Osteoblast (primary cell): Measurements from ENCODE around the gene UBAP2. TPM values are rescaled to one million over a fixed set of nuclear protein-coding genes. Genes with fewer than 3 reads are reported as not detected.
"Not testable (repeated sequence)": the region's sequence is repeated elsewhere in the genome, so short reads cannot be mapped to it uniquely, and the experiment has no call there.

Experiments
- DNase-seq: peaks from one replicate; pipeline ENCODE4 v3.0.0; 2011; ENCODE audit warnings: low spot score, mixed read lengths; ENCODE audit not compliant: insufficient read length; ENCODE audit errors: missing footprints
- H2AFZ ChIP-seq: 2 replicates; pipeline ENCODE4 v1.6.0; 2011; ENCODE audit warnings: mild to moderate bottlenecking, low read length
- H3K27ac ChIP-seq: 2 replicates; pipeline ENCODE4 v1.5.1; 2011; ENCODE audit warnings: mild to moderate bottlenecking, low read depth, low read length, moderate library complexity
- H3K27me3 ChIP-seq: 2 replicates; pipeline ENCODE4 v1.6.0; 2012; ENCODE audit warnings: mild to moderate bottlenecking, control low read depth, inconsistent platforms, low read length, moderate library complexity; ENCODE audit not compliant: insufficient read depth
- H3K36me3 ChIP-seq: 2 replicates; pipeline ENCODE4 v1.5.1; 2011; ENCODE audit warnings: mild to moderate bottlenecking, low read length, control low read depth, moderate library complexity; ENCODE audit not compliant: insufficient read depth
- H3K4me1 ChIP-seq: 2 replicates; pipeline ENCODE4 v1.5.1; 2011; ENCODE audit warnings: mild to moderate bottlenecking, low read length, control low read depth, moderate library complexity; ENCODE audit not compliant: insufficient read depth
- H3K4me2 ChIP-seq: 2 replicates; pipeline ENCODE4 v1.6.0; 2011; ENCODE audit warnings: mild to moderate bottlenecking, low read length; ENCODE audit not compliant: insufficient read depth
- H3K4me3 ChIP-seq: fragments of 200-600 bp; sonication (generic); 3 replicates; pipeline ENCODE4 v1.5.1; 2012; ENCODE audit warnings: mild to moderate bottlenecking, low read length, inconsistent platforms; ENCODE audit not compliant: insufficient read depth
- H3K79me2 ChIP-seq: 2 replicates; pipeline ENCODE4 v1.6.0; 2012; ENCODE audit warnings: mild to moderate bottlenecking, low read length, control low read depth, inconsistent platforms; ENCODE audit not compliant: insufficient read depth
- H3K9me3 ChIP-seq: 2 replicates; pipeline ENCODE4 v1.5.1; 2011; ENCODE audit warnings: low read depth, low read length, control low read depth
- H4K20me1 ChIP-seq: 2 replicates; pipeline ENCODE4 v1.6.0; 2012; ENCODE audit warnings: mild to moderate bottlenecking, low read length, control low read depth; ENCODE audit not compliant: insufficient read depth
- CTCF ChIP-seq: IDR thresholded peaks from 2 replicates; pipeline ENCODE4 v1.5.1; 2011; ENCODE audit warnings: mild to moderate bottlenecking, low read depth, low read length, moderate library complexity; ENCODE audit errors: extremely low read depth
- total RNA-seq: library from RNA; depleted of rRNA; stranded (reverse); fragments of >200 nt; gene quantifications from 2 replicates; pipeline ENCODE4 v1.2.3, GENCODE V29; 2012

Gene UBAP2
- total RNA-seq, 1 donor, result 18.5 TPM

GRCh38 chr9:33976414-33976813, 72.3 kb downstream of the UBAP2 start:
- no peak overlapping the region for H3K4me3 ChIP-seq
- H3K4me2 ChIP-seq, result no peak overlapping the region
- H4K20me1 ChIP-seq, result no peaks in the 10 kb centered on the region
- peak; percentile 38 for DNase-seq
- no peaks in the 10 kb centered on the region for H3K27me3 ChIP-seq
- H3K9me3 ChIP-seq, result no peaks in the 10 kb centered on the region
- no peaks in the 10 kb centered on the region for H3K79me2 ChIP-seq
- no peak overlapping the region for H3K27ac ChIP-seq
- H3K4me1 ChIP-seq, result no peaks in the 10 kb centered on the region
- H3K36me3 ChIP-seq, result peaks cover 15% of the 10 kb centered on the region
- TF ChIP-seq CTCF, result no peak
- H2AFZ ChIP-seq, result no peak overlapping the region

GRCh38 chr9:33972698-33973097, 76.0 kb downstream of the UBAP2 start:
- Histone ChIP-seq H3K27me3 (no peaks in the 10 kb centered on the region), H3K36me3 (peaks cover 14% of the 10 kb centered on the region), H4K20me1 (no peaks in the 10 kb centered on the region), H3K4me3 (no peak overlapping the region), H3K79me2 (no peaks in the 10 kb centered on the region), H3K4me1 (no peaks in the 10 kb centered on the region), H2AFZ (no peak overlapping the region), H3K27ac (no peak overlapping the region), H3K4me2 (no peak overlapping the region), H3K9me3 (no peaks in the 10 kb centered on the region)
- TF ChIP-seq CTCF, result no peak
- no peak for DNase-seq

DNA sequence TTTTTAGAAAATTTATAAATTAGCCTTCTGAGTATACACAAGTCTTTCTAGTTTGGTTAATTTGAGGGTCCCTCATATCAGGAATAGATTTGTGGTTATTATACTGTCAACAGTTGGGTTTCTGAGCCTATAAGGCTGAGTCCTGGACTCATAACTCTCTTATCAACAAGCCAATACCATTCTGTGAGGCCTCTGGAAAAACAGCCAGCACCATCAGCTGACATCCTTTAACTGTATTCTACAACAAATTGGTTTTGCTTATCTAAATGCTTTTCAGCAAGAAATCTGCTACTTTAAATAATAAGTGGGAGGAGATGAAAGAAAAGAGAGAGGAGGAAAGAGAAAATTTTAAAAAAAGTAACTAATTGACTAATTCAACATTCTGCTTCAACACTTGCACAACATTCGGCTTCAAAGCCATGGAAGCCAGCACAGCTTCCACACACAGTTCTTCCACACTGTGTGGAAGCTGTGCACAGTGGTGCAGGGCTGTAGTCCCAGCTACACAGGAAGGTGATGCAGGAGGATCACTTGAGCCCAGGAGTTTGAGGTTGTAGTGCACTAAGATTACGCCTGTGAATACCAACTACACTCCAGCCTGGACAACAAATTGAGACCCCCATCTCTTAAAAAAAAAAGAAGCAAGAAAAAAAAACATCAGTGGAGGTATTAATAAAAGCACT, 84.5 kb downstream of the UBAP2 start:
- H3K36me3 ChIP-seq, result peaks cover 9% of the 10 kb centered on the region

DNA sequence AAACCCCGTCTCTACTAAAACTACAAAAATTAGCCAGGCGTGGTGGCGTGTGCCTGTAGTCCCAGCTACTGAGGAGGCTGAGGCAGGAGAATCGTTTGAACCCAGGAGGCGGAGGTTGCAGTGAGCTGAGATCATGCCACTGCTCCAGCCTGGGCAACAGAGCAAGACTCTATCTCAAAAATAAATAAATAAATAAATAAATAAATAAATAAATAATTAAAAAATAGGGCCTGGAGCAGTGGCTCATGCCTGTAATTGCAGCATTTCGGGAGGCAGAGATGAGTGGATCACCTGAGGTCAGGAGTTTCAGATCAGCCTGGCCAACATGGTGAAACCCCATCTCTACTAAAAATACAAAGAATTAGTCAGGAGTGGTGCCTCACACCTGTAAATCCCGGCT, 86.2 kb downstream of the UBAP2 start:
- H3K36me3 ChIP-seq, H3K27me3 ChIP-seq, H2AFZ ChIP-seq, H3K4me1 ChIP-seq, H3K9me3 ChIP-seq, H3K27ac ChIP-seq, H3K4me3 ChIP-seq, H3K79me2 ChIP-seq, H3K4me2 ChIP-seq, H4K20me1 ChIP-seq, DNase-seq: not testable (repeated sequence)

More for the DNA sequence above, 84.5 kb downstream of the UBAP2 start:
- no peaks in the 10 kb centered on the region for H3K79me2 ChIP-seq
- H2AFZ ChIP-seq, result no peak overlapping the region
- no peak overlapping the region for H3K27ac ChIP-seq
- H3K4me2 ChIP-seq, result no peak overlapping the region
- H3K4me1 ChIP-seq, result no peaks in the 10 kb centered on the region
- no peak overlapping the region for H3K4me3 ChIP-seq
- TF ChIP-seq CTCF, result no peak
- no peaks in the 10 kb centered on the region for H3K9me3 ChIP-seq
- H3K27me3 ChIP-seq, result no peaks in the 10 kb centered on the region
- no peak for DNase-seq
- H4K20me1 ChIP-seq, result no peaks in the 10 kb centered on the region
